SH-SY5Y (cell line): ENCODE measurements around the gene TMEM182.

Source experiments
- GATA2 ChIP-seq: IDR thresholded peaks from 2 replicates; pipeline ENCODE4 v1.6.1; 2011; ENCODE audit warnings: mild to moderate bottlenecking, low read depth, low read length
- GATA3 ChIP-seq: IDR thresholded peaks from 2 replicates; pipeline ENCODE4 v1.6.1; 2011; ENCODE audit warnings: low read depth, mild to moderate bottlenecking, low read length, moderate library complexity

GRCh38 chr2:102754456-102755145, 7.2 kb upstream of the TMEM182 start:
- TF ChIP-seq GATA3, result no peak
- TF ChIP-seq GATA2, result no peak
